Stimulated activated CD4-positive, alpha-beta T cell treated with anti-CD3 and anti-CD28 coated beads, Interleukin-4, amount 100 ng/mL, for 1 hour (primary cell): ENCODE results near the gene FEM1C.
"Not testable (repeated sequence)": the region's sequence is repeated elsewhere in the genome, so short reads cannot be mapped to it uniquely, and the experiment has no call there.

Experiments used
- DNase-seq: peaks from one replicate; pipeline ENCODE4 v3.0.0-alpha.2; 2020

FEM1C gene

DNA sequence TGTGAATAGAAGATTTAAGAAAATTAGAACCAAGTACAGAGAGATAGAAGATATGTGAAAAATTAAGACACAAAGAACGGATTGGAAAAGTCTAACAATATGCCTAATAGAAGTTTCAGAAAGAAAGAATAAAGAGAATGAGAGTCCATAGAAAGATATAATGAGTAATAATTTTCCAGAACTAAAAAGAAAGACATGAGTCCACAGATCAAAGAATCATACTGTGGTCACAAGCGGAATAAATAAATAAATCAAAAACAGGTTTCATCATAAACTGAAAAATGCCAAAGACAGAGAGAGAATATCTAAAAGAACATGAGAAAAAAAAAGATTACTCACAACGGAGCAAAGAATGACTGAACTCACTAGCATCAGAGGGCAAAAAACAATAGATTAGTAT is 32.9 kb downstream of the FEM1C start:
- DNase-seq = no peak

DNA sequence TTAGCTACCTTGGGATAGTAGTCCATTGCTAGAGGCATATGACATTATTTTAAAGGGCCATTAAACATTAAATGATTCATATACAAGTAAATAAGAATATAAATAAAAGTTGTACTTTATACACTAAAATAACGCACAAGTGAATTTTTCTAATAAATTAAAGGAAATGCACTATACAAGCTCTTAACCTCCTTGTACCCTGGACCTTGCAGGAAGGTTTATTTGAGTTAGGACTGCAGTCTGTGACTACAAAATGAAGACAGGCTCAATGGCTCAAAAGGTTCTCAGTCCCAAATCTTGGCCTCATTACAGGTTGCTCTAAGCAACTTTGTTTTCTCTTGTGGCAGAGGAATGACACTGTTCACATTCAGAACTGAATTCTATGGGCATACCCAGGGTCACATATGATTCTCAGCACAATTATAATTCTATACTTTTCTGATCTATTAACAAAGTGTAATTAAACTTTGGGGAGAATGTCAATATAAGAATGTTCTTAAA is 34.4 kb downstream of the FEM1C start:
- DNase-seq = no peak

DNA sequence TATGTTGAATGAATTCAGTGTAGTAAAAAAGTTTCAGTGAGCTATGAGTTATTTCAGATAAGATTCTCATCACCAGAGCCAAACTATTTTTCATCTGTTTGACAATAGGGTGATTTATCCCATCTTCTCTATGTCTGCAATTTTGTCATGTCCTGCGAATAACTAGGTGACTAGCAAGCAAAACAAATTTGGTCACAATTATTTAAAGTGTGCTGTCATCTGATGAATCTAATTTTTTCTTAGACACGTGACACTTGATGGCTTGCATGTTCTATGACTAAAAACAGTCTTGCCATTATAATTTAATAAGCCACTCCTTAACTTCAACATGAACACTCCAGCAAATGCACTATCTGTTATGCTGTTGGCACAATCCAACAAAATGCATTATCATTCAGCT is 35.0 kb downstream of the FEM1C start:
- no peak for DNase-seq

DNA sequence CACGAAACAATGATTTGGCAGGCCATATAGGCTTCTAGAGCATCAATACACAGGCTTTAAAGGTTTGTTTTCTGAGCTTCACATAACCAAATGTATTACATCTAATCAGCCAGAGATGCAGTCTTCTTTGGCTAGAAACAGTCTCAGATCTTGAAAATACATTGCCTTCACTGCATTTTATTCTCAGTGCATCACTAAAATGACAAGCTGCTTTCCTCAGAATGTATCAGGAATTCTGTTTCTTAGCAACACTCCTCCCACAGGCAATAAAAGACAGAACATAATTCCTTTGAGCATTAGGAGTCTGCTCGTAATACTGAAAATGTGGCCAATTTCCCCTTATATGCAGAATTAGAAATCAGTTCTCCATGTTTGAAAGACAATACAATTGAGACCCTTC is 36.9 kb downstream of the FEM1C start:
- no peak for DNase-seq

DNA sequence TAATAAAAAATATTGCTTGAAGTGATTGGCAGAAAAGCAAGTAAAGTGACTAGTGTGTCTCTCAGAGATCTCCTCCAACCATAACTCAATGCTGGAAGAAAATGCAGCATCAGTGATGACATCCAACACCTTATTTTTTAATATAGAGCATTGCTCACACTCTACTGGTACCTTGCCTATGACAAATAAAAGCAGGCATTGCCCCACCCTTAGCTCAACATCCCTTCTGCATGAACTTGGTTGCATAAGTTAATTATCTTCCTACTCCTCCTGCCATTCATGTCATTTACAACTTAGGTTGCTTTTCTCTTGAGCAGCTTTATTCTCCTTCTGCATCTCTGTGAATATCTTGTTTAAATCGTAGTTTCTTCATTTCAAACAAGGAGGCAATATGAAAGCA is 41.2 kb downstream of the FEM1C start:
- DNase-seq = no peak

DNA sequence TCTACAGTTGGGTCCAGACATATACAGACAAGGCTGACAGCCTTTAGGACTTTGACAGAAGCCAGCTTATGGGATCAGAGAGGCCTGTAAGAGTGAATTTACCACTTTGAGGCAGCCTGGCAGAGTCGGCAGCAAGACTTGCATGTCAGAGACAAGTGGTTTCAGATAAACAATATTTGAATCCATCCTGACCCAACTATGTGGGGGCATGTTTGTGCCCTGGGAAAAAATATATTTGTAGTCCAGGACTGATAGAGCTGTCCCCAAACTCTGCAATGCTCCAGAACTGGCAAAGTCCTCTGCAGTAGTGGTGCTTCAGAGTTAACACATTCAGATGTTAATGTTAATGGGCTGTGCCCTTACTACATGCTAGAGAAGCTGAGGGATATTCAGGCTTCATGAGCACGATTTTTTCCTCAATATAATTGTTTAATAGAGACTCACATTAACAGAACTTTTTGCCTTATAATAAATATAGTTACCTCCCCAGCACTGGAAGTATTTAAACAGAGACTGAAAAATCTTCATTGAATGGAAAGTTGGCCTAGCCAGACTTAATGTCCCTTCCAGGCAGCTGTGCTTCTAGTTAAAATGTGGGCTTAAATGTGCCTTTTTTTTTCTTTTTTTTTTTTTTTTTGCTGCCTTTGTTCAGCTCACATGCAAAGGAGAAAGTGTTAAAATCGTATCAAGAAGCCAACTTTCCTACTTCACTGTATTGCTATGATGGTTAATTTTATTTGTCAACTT is 42.9 kb downstream of the FEM1C start:
- DNase-seq = no peak

DNA sequence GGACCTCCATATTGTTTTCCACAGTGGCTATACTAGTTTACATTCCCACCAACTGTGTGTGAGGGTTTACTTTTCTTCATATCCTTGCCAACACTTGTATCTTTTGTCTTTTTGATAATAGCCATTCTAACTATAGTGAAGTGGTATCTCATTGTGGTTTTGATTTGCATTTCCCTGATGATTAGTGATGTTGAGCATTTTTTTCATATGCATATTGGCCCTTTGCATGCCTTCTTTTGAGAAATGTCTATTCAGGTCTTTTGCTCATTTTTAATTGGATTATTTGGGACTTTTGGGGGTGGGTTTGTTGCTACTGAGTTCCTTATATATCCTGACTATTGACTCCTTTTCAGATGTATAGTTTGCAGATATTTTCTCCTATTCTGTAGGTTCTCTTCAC is 44.4 kb downstream of the FEM1C start:
- no peak for DNase-seq

DNA sequence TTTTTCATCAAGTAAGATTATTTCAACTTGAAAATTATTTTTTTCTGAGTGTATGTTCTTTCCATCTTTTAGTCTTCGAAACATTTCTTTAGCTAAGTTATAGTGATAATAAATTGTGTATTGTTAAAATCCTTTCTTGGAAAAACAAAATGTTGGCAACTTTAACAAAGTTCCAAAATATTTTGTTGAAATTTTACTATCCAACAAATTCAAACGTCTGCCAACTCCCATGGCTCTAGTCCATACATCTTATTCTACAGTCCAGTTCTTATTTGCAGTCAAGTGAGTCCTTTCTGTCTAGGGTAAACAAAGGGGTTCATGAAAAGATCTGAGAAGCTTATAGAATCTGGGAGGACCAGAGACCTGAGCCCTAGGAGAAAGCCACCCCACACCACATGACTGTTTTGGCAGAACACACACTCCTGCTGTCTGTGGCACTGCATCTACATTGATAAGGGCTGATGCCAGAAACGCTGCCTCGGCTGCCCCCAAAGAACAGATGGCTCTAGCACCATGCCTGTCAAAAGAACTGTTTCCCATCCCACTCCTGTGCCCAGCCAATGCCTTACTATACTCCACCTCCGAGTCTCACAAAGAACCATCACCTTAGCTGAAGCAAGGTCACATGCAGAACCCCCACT is 47.5 kb downstream of the FEM1C start:
- DNase-seq = no peak

DNA sequence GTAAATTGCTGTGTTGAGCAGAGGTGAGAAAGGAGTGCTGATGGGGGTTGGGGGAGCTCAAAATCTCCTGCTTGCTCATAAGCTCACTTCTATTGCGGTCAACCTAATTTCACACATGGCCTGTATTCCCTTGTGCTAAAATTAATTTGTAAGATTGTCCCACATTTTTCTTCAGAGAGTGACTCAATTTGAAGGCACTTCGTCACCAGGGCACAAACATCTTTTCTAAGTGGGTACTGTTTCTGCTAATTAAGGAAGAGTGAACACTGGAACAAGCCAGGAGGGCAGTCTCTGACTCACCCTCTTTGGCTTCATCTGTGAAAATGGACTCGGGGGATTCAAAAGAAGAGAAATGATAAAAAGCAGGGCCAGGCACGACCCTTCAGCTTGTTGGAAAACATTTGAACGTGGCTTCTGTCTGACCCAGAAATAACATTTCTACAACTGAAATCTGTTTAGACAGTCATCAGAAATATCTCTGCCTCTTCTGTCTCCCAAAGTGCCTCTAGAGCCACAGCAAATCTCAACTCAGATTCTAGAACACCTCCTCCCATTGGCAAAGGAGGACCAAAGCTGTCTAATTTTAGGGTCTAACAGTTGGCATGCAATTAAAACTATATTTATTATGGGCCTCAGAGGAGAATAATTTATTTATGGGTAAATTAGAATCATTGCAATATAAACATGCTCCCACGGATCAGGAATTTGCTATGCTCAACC is 49.8 kb downstream of the FEM1C start:
- DNase-seq = no peak

DNA sequence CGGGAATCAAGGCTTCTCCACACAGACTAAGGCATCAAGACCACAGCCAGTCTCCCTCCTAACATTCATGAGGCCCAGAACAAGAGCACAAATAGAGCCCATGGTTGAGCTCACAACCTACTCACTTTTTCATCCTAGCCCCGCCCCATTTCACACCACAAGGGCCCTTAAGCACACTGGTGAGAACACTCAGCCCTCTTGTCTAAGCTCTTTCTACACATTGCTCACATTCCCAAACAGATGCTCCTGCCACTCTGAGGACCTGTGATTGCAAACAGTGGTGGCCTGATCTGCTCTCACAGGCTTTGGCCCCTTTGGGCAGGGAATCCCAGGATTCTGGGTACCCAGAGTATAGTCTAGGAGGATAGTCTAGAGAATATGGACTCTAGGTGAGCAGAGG is 54.0 kb downstream of the FEM1C start:
- DNase-seq = no peak

DNA sequence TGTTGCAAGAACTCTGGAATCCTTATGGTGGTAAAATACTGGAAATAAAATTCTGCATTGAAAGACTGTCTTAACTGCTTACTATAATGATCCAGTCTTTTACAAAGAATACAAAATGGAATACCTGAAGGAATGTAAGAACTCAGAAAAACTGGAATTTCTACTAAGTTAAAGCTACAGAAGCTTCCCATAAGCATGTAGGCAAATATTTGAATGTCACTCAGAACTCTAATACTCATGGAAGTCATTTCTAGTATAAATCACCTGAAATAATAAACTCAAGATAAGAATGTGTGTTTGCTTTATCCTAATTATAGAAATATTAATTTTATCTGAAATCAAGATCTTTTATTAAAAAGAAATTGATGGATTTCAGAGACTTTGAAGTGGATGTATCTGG is 54.8 kb downstream of the FEM1C start:
- no peak for DNase-seq

DNA sequence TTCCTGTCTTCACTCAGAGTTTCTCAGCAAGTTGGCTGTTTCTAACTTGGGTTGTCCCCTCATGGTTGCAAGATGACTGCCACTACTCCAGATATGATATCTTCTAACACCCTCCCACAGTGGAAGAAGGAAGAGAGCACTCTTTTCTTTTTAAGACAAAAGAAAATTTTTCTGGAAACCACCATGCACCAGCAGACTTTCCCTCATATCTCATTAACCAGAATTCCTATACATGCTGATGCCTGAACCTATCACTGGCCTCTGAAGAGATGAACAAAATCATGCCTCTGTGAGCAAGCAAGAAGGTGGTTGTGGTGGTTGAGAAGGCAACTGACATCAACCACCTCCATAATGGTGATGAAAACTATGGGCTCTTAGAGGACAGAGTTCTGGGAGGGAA is 56.8 kb downstream of the FEM1C start:
- no peak for DNase-seq

DNA sequence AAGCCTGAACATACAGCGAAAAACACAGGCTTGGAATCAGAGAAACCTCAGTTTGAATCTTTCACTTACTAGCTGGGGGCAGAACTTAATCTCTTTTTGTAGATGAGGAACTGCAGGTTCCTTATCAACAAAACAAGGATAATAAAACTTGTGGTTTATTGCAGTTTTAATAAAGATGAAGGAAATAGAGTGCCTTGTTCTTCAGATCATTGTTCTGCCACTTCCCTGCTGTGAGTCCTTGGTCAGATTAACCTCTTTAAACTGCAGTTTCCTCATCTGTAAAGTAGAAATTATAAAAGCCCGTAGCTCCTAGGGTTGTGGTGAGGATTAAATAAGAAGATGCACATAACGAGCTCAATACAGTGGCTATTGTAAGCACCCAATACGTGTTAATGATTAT is 57.4 kb downstream of the FEM1C start:
- DNase-seq = no peak

DNA sequence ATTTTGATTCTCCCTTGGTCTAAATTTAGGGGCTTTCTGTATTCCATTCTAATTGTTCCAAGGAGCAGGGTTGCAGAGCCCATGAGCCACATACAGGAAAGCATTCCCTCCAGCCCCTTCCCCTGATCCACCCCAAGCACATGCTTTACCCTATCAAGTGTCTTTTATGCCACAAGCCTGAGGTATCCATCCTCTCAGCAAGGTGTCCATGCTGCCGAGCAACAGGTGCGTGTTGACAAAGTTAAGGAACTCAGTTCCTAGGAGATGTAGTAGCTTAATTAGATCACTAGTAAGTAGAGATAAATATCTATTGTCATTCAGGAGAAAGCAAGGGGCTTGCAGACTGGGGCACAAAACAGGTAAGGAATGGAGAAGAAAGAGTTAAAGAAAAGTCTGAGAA is 57.8 kb downstream of the FEM1C start:
- DNase-seq = no peak

DNA sequence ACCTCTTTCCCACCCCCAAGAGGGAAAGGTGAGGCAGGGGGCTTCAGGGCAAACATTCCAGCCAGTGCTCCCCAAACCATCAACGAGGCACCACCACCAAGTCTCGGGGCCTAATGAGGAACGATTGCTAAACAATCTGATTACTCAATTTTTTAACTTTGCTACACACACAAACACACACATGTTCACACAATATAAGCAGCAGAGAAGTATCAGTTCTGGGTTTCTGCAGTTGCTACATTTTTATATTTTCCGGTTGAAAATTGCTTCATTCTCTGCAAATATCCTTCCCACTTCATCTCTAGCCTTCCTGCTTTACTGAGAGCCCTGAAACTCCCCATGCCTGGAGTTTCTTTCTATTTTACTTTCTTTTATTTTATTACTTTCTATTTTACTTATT is 60.2 kb downstream of the FEM1C start:
- DNase-seq = no peak

DNA sequence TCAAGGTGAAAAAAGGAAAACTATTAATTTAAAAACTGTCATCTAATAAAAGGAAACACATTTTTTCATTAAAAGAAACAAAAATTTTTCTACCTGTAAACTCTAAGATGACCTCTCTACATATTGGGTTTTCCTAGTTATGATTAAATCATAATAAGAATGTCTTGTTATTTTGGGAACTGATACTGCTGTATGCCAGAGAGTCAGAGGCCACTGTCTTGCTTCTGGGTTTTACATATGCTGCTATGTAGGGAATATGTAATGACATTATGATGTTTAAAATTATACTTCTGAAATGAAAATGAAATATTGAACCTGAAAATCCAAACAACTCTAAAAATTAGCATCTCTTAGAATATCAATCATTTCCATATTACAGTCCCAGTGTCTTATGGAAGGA is 63.7 kb downstream of the FEM1C start:
- no peak for DNase-seq

DNA sequence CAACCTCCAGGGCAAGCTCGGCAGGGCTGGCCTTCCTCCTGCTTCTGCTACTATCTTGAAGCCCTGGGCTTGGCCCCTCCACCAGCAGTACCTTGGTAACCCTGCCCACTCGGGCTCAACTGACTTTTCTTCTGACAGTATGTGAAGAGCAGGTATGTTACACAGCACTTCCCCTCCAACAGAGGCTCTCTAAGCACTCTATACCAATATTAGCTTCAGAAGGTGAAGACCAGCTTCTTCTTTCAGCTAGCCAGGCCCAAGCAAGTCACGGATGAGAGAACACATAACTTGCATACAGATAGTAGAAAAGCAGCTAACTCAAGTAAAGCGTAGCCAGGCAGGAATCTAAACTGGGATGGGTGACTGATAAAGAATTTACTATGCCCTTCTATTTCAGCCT is 64.3 kb downstream of the FEM1C start:
- DNase-seq = no peak

DNA sequence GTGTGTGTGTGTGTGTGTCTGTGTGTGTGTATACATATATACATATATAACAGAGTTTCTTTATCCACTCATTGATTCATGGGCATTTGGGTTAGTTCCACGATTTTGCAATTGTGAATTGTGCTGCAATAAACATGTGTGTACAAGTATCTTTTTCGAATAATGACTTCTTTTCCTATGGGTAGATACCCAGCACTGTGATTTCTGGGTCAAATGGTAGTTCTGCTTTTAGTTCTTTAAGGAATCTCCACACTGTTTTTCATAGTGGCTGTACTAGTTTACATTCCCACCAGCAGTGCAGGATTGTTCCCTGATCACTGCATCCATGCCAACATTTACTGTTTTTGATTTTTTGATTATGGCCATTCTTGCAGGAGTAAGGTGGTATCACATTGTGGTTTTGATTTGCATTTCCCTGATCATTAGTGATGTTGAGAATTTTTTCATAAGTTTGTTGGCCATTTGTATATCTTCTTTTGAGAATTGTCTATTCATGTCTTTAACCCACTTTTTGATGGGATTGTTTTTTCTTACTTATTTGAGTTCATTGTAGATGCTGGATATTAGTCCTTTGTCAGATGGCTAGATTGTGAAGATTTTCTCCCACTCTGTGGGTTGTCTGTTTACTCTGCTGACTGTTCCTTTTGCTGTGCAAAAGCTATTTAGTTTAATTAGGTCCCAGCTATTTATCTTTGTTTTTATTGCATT is 65.3 kb downstream of the FEM1C start:
- not testable (repeated sequence) for DNase-seq

DNA sequence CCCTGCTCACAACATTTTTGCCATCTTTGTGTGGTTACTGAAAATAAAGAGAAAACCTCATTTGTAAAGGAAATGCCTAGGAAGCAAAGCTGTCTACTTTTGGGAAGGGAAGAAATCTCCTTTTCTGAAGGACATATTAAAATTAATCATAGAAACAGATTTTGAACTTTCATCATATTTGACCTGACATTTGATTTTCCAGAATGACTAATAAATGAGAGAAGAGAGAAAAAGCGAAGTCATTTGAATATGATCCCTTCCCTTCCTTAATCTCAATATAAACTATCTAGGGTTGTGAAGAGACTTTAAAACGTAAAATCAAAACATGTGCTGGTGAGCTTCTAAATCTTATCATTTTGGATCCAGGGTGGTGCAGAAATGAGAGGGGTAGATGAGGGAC is 66.3 kb downstream of the FEM1C start:
- DNase-seq = no peak

DNA sequence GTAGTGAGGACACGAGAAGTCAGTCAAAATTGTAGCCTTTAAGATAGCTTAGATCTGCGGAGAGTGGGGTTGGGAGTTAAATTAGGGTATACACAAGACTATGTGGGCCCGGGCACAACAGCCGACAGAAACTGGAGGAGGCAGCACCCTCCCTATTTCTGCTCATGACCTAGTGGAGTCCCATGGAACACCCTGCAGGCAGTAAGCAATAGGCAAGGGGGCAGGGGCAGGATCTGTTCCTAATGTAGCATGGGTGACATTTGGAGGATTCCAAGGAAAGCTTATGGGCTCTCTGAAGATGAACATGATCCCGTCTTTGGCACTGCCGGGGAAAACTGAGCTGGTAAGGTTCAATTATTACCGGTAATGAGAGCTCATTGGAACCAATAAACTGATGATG is 67.0 kb downstream of the FEM1C start:
- no peak for DNase-seq

DNA sequence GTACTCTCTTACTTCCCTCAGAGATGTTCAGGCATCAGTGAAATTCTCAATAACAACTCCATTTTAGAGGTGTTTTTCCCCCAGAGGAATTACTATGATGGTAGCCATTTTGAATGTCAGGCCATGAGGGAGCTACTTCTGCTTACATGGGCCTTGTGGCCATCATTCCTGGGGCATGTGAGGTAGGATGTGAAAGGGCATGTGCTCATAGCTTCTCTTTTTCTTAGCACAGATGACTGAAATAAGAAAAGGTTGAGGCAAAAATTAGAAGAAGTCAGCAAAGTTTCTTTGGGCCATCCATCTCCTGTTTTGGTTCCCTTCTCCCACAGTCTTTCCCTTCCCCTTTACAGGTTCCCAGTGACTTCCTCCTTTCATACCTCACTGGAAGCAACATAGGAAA is 68.8 kb downstream of the FEM1C start:
- DNase-seq = no peak

DNA sequence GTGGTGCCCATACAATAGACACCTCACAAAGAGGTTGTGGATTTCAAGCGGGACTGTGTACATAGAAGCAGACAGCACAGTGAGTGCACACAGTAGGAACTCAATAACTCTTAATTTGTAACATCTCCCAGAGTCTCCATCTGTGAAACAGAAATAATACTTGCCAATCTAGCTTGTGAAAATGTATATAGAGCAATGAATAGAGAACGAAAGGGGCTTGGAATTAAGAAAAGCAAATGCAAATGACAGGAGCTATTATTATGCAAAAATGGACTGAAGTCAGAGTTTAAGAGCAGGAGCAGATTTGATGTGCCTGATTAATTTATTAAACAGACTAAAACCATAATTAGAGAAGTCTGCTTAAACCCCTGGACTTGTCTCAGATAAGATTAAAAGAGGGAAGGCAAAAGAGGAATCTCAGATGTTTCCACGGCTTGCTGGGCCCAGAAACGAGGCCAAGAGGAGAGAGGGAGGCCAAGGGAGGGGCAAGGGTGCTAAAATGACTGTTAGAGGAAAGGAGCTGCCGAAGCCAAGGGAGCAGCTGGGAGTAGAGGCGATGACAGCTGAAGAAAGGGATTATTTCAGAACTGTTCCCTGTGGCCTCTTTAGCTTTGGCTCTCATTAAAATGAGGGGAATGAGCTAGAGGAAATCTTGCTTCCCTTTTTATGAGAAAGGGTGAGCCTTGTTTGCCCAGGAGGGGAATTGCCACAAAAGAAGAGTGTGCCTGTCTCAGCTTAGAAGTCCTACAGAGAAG is 72.1 kb downstream of the FEM1C start:
- no peak for DNase-seq
